Measurements from ENCODE around the gene ARHGAP21.
A peak's percentile ranks its signal among the peaks of the same experiment; 100 is the strongest.

Gene ARHGAP21

DNA sequence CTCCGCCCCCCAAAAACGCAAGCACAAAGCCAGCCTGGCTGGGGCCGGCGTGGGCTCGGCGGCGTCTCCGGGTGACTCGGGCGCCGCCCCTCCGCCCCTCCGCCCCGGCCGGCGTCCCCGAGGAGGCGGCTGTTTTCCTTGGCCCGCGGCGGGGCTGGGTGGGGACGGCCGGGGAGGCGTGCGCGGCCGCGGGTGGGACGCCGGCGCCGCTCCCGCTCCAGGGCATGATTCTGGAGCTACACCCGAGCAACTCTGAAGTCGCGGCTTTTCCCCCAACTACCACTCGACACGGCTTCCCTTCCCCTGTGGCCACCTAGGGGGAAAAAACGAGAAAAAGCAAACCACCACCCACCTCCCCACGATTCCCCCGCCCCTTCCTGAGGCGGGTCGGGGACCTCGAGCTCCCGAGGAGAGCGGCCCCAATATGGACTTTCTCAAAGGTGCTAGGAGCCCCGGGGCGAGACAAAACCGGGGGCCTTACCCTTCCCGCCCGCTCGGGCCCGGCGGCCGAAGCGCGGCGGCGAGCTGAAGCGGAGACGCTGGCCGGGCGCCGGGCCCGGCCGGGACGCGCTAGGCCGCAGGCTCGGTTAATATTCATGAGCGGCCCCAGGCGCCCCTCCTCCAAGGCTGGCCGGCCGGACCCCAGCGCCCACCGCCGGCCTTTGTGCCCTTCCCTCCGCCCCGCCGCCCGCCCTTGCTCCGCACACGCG is 856 bp downstream of the ARHGAP21 start:
- DNase-seq (ENCODE audit: low read depth): peak; percentile 68

- no peak for DNase-seq (ENCODE audit: low read depth)
Observed at GRCh38 chr10:24722131-24722675, 1.5 kb downstream of the ARHGAP21 start.

- DNase-seq (ENCODE audit: low read depth): peak; percentile 49
Observed at GRCh38 chr10:24721229-24722106, 2.2 kb downstream of the ARHGAP21 start.

GRCh38 chr10:24720096-24720495 is 3.6 kb downstream of the ARHGAP21 start:
- no peak for DNase-seq (ENCODE audit: low read depth)

- peak; percentile 88 for DNase-seq (ENCODE audit: low read depth)
Observed at GRCh38 chr10:24718031-24718855, 5.4 kb downstream of the ARHGAP21 start.

DNA sequence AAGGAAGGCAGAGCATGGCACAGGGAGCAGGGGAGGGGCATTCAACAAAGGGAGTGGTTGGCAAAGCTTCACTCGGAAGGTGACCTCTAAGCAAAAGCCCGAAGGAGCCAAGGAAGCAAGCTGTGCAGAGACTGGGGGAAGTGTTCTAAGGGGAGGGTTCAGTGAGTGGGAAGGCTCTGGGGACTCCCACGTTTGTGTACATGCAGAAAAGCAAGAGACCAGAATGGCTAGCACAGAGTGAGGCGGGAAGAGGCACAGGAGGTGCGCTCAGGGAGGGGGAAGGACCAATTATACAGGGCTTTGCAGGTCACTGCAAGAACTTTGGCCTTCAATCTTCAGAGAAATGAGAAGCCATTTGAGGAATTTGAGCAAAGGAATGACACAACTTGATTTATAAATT is 7.4 kb downstream of the ARHGAP21 start:
- no peak for DNase-seq (ENCODE audit: low read depth)

- no peak for DNase-seq (ENCODE audit: low read depth)
Observed at GRCh38 chr10:24715246-24715769, 8.4 kb downstream of the ARHGAP21 start.

GRCh38 chr10:24713086-24713485 is 10.6 kb downstream of the ARHGAP21 start:
- no peak for DNase-seq (ENCODE audit: low read depth)

- no peak for DNase-seq (ENCODE audit: low read depth)
Observed at GRCh38 chr10:24711465-24711864, 12.2 kb downstream of the ARHGAP21 start.

GRCh38 chr10:24708081-24708480 is 15.6 kb downstream of the ARHGAP21 start:
- no peak for DNase-seq (ENCODE audit: low read depth)

- DNase-seq (ENCODE audit: low read depth): peak; percentile 4
Observed at GRCh38 chr10:24707445-24707844, 16.2 kb downstream of the ARHGAP21 start.

GRCh38 chr10:24706479-24707118 is 17.1 kb downstream of the ARHGAP21 start:
- DNase-seq (ENCODE audit: low read depth): peak; percentile 93

DNA sequence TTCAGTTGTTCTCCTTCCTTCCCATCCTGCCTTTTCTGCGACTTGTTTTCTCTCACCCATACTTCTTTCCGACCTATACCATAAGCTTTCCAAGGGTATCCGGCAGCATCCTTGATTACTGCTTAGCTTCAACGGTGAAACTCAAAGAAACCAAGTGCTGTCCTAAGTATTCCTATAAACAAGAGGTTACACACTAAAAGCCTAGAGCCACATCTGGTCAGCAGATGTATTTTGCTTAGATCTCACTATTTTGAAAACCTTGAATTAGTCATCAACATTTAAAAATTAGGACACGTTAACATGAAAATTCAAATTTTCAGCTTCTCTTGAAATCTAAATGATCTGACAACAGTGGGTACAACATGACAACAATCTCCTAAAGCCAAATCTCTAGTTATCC is 20.0 kb downstream of the ARHGAP21 start:
- DNase-seq (ENCODE audit: low read depth): peak; percentile 78

- peak; percentile 43 for DNase-seq (ENCODE audit: low read depth)
Observed at GRCh38 chr10:24701447-24701846, 22.2 kb downstream of the ARHGAP21 start.

GRCh38 chr10:24700948-24701347 is 22.7 kb downstream of the ARHGAP21 start:
- no peak for DNase-seq (ENCODE audit: low read depth)

GRCh38 chr10:24698270-24698669 is 25.4 kb downstream of the ARHGAP21 start:
- no peak for DNase-seq (ENCODE audit: low read depth)

DNA sequence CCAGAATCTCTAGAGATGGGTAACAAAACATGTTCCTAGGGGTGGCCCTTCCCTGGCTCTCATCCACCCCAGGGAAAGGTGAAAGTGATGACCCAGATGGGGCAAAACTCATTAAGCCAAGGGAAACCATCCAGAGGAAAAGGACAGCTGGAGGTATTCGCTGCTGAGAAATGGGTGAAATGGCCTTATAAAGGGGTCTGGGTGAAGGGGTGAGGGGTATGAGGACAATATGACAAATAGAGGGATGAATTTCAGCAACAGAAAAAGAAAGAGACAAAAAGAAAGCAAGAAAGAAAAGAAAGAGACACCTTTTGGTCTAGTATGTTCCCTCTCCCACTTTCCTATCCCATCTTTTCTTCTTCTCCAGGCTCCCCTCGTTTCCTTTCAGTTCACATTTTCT is 26.6 kb downstream of the ARHGAP21 start:
- no peak for DNase-seq (ENCODE audit: low read depth)

DNA sequence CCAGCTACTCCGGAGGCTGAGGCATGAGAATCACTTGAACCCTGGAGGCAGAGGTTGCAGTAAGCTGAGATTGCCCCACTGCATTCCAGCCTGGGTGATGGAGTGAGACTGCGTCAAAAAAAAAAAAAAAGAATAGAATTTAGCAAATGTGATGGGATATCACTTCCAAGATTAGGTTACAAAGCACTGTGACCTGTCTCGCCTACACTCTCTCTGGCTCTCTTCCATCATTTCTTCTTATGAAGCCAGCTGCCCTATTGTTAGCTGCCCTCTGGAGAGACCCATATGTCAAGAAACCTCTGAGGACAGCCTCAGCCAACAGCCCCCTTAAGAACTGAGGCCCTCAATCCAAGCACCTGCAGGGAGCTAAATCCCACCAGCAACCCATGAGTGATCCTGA is 28.2 kb downstream of the ARHGAP21 start:
- no peak for DNase-seq (ENCODE audit: low read depth)

DNA sequence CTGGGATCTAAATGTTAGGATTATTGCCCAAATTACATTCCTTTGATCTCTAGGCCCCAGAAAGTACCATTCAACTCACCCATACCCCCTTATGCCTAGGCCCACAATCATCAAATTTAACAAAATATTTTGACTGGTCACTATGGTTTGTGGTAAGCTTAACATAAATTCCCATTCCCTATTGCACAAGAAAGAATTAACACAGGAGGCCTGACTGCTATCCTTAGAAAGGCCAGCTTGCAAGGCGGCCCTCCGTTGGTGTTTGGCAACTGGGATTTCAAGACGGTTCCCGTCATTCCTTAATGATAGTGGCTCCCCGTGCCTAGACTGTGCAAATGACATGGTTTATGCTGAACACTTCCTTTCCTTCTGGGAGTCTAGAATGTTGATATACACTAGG is 29.6 kb downstream of the ARHGAP21 start:
- peak; percentile 37 for DNase-seq (ENCODE audit: low read depth)

DNA sequence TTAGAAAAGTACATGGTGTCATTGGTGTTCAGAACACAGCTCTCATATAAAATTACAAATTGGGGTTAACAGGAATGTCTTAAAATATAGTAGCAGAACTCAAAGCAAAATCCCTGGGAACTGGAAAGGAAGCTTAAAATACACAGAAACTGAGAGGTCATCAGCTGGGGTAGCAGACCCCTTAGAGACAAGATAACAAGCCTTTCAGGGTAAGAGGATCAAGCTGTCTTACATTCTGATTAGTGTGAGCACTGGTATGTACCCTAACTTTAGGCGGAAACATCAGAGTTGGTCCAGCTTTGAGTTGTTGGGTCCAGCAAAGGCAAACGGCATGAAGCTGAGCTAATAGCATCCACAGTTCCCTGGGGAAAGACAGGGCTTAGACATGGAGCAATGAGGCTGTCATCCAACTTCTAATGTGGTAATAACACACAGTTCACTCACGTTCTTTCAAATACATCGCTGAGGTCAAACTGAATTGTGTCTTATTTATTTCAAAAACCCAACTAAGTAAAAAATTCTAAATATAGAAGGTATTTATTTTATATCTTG is 32.6 kb downstream of the ARHGAP21 start:
- no peak for DNase-seq (ENCODE audit: low read depth)

DNA sequence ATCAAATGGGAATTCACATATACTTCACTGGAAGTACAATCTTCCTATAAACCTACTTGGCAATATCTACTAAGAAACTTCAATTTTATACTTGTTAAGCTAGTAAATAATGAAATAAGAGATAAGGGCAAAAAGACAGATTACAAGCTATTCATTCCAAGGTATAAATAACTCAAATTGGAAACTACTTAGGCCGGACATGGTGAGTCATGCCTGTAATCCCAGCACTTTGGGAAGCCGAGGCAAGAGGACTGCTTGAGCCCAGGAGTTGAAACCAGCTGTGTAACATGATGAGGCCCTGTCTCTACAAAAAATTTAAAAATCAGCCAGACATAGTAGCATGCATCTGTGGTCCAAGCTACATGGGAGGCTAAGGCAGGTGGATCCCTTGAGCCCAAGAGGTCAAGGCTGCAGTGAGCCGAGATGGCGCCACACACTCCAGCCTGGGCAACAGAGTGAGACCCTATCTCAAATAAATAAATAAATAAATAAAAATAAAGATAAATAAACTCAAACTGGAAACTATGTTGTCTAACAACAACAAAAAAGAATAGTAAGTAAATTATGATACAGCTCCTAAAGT is 37.6 kb downstream of the ARHGAP21 start:
- peak; percentile 83 for DNase-seq (ENCODE audit: low read depth)
